MM.1S (cell line): ENCODE results near the gene MRPS14.

Experiments
- DNase-seq: peaks from one replicate; pipeline ENCODE4 v3.0.0-alpha.2; 2015
- H2AFZ ChIP-seq: fragments of 300-600 bp; sonication (generic); 2 replicates; pipeline ENCODE4 v1.6.0; 2016; ENCODE audit warnings: antibody characterized with exemption, low read length
- H3F3A ChIP-seq: fragments of 300-600 bp; sonication (generic); 2 replicates; pipeline ENCODE4 v1.6.1; 2016; ENCODE audit warnings: mild to moderate bottlenecking, antibody characterized with exemption, low read length, moderate library complexity, mixed read lengths; ENCODE audit not compliant: insufficient read depth
- H3K27ac ChIP-seq: fragments of 300-600 bp; sonication (generic); 2 replicates; pipeline ENCODE4 v1.5.1; 2016; ENCODE audit warnings: mild to moderate bottlenecking, low read length
- H3K27me3 ChIP-seq: fragments of 300-600 bp; sonication (generic); replicated peaks from 2 replicates; pipeline ENCODE4 v1.6.0; 2016; ENCODE audit warnings: low read length; ENCODE audit not compliant: insufficient read depth
- H3K36me3 ChIP-seq: fragments of 300-600 bp; sonication (generic); replicated peaks from 2 replicates; pipeline ENCODE4 v1.6.1; 2016; ENCODE audit warnings: mild to moderate bottlenecking, low read length, mixed read lengths; ENCODE audit not compliant: insufficient read depth
- H3K4me1 ChIP-seq: fragments of 300-600 bp; sonication (generic); 2 replicates; pipeline ENCODE4 v1.6.1; 2016; ENCODE audit warnings: low read length, mixed read lengths
- H3K4me2 ChIP-seq: fragments of 300-600 bp; sonication (generic); 2 replicates; pipeline ENCODE4 v1.6.0; 2016; ENCODE audit warnings: low read depth, low read length
- H3K4me3 ChIP-seq: fragments of 300-600 bp; sonication (generic); 2 replicates; pipeline ENCODE4 v1.5.1; 2016; ENCODE audit warnings: low read length, mixed read lengths
- H3K79me2 ChIP-seq: fragments of 300-600 bp; sonication (generic); 2 replicates; pipeline ENCODE4 v1.6.1; 2016; ENCODE audit warnings: mixed run types, low read length, mixed read lengths
- H3K9ac ChIP-seq: fragments of 300-600 bp; sonication (generic); 2 replicates; pipeline ENCODE4 v1.6.1; 2016; ENCODE audit warnings: low read length, mixed read lengths
- H3K9me2 ChIP-seq: fragments of 300-600 bp; sonication (generic); replicated peaks from 2 replicates; pipeline ENCODE4 v1.6.1; 2016; ENCODE audit warnings: mild to moderate bottlenecking, low read length, mixed read lengths; ENCODE audit not compliant: insufficient read depth
- H3K9me3 ChIP-seq: fragments of 300-600 bp; sonication (generic); replicated peaks from 2 replicates; pipeline ENCODE4 v1.6.1; 2016; ENCODE audit warnings: mild to moderate bottlenecking, low read length, mixed read lengths; ENCODE audit not compliant: insufficient read depth
- H4K20me1 ChIP-seq: fragments of 300-600 bp; sonication (generic); 2 replicates; pipeline ENCODE4 v1.6.1; 2016; ENCODE audit warnings: mild to moderate bottlenecking, low read length, moderate library complexity, mixed read lengths; ENCODE audit not compliant: insufficient read depth
- EZH2 ChIP-seq: fragments of 300-600 bp; sonication (generic); optimal IDR thresholded peaks from 2 replicates; pipeline ENCODE3; 2017; ENCODE audit warnings: low read depth, mild to moderate bottlenecking, antibody characterized with exemption, low read length, mixed read lengths
- EZH2phosphoT487 ChIP-seq: fragments of 300-600 bp; sonication (generic); IDR thresholded peaks from 2 replicates; pipeline ENCODE4 v1.6.1; 2018; ENCODE audit warnings: antibody characterized with exemption, low read length
- TF ChIP-seq, protein P1 (sequence below): fragments of 300-600 bp; sonication (generic); IDR thresholded peaks from 2 replicates; pipeline ENCODE4 v1.5.1; 2016; ENCODE audit warnings: antibody characterized with exemption, low read length, mixed read lengths

MRPS14 gene

DNA sequence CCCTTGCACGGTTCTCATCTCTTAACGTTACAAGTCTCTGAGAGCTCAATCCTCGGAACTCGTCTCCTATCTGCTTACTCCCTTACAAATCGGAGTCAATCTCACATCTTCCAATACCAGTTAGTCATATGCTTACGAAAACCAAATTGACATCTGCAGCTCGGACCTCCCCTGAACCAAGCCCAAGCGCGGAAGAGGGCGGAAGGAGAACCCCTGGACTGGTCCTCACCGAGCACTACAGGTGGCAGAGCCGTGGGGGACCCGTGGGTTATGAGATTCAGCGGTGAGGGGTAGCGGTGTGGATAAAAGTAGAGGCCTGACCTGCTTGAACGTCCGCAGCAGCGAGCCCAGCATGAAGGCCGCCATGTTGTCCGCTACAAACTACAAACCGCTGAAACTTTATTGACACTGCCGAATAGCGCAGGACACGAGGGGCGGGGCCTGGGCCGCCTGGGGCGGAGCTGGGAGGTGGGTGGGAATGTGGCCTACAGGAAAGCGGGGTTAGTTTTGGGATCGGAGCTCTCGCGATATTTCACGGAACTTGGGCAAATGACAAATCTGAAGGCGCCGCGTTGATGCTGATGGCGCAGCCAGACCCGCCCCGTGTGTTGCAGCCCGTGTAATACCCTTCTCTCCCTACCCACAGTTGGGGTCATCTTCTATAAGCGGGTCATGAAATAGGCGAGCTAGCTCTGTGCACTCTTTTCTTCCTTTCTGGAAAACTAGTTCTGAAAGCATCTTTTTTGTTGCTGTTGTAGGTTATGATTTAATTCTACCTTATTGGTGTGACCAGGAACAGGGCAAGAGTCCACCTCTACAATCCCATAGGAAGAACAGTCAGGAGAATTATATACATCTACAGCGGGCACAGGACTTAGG is at the start of gene MRPS14:
Gene MRPS14 (minus strand): TSS at position 383 of the 879 bp plus-strand sequence. CDS start 17 bp downstream, at position 366.
- peaks cover 4% of the 10 kb centered on the region; the same call in 1 of the 2 replicates for H3K4me1 ChIP-seq
- no peaks in the 10 kb centered on the region for H3K36me3 ChIP-seq
- H2AFZ ChIP-seq = peak within 1 kb of the TSS; percentile 87
- no peaks in the 10 kb centered on the region for H3K9me3 ChIP-seq
- H3F3A ChIP-seq = peaks cover 4% of the 10 kb centered on the region
- peak within 1 kb of the TSS; percentile 89 for H3K9ac ChIP-seq
- peak within 1 kb of the TSS; percentile 58; the same call in 1 of the 2 replicates for H3K27ac ChIP-seq
- H3K4me3 ChIP-seq = peak within 1 kb of the TSS; percentile 95
- DNase-seq = peak; percentile 100
- H3K4me2 ChIP-seq = peak within 1 kb of the TSS; percentile 84
- H4K20me1 ChIP-seq = no peaks in the 10 kb centered on the region
- no peaks in the 10 kb centered on the region for H3K9me2 ChIP-seq
- H3K27me3 ChIP-seq = no peaks in the 10 kb centered on the region
- TF ChIP-seq EZH2phosphoT487 (no peak), EZH2 (no peak)
- TF ChIP-seq, protein P1, sequence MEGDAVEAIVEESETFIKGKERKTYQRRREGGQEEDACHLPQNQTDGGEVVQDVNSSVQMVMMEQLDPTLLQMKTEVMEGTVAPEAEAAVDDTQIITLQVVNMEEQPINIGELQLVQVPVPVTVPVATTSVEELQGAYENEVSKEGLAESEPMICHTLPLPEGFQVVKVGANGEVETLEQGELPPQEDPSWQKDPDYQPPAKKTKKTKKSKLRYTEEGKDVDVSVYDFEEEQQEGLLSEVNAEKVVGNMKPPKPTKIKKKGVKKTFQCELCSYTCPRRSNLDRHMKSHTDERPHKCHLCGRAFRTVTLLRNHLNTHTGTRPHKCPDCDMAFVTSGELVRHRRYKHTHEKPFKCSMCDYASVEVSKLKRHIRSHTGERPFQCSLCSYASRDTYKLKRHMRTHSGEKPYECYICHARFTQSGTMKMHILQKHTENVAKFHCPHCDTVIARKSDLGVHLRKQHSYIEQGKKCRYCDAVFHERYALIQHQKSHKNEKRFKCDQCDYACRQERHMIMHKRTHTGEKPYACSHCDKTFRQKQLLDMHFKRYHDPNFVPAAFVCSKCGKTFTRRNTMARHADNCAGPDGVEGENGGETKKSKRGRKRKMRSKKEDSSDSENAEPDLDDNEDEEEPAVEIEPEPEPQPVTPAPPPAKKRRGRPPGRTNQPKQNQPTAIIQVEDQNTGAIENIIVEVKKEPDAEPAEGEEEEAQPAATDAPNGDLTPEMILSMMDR = no peak
- peaks cover 47% of the 10 kb centered on the region for H3K79me2 ChIP-seq

DNA sequence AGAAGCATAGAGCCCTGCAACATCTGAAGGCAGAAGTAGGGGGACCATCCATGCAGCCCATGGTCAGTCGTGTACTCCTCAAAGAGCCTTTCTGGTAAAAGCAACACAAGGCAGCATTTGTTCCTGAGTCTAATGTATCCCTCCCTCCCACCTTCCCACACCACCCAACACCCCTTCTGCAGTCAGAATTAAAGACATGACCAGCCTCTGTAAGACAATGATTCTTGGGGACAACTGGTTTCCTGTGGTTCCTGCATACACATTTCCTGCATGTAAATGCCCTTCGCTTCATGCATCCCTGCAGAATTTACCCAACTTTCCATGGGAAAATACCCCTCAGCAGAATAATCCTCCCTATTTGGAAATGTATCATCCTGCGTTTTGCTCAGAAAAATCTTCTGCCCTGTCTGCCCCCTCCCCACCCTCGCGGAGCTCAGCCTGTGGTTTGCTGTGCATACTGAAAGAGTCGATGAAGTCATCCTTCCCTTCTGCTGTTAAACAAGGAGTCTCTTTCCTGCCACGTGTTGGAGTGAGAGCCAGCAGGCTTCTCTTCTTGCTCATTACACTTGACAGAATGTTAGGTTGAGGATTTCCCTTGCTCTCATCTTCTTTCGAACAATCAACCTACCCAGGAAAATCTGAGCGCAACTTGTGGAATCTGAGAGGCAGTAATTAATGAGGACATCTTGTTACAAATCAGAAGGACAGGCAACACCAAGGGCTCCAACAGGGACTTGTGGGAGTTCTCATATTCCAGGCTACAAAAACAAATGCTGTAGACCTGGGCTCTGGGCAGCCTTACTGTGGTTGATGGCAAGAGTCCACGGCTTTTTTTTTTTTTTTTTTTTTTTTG is 49.1 kb upstream of the MRPS14 start:
- Histone ChIP-seq H3K36me3 (no peaks in the 10 kb centered on the region), H3K4me2 (peak overlapping the region; percentile 57), H3K4me3 (peak overlapping the region; percentile 29; the same call in 1 of the 2 replicates), H3K9ac (no peak overlapping the region), H2AFZ (peak overlapping the region; percentile 53), H3F3A (no peaks in the 10 kb centered on the region), H3K27ac (no peak overlapping the region), H3K9me3 (no peaks in the 10 kb centered on the region), H4K20me1 (no peaks in the 10 kb centered on the region), H3K4me1 (peaks cover 17% of the 10 kb centered on the region), H3K27me3 (no peaks in the 10 kb centered on the region), H3K9me2 (no peaks in the 10 kb centered on the region), H3K79me2 (no peaks in the 10 kb centered on the region)
- TF ChIP-seq EZH2phosphoT487 = no peak
- TF ChIP-seq EZH2 = no peak
- TF ChIP-seq, protein P1 = no peak
- peak; percentile 65 for DNase-seq

DNA sequence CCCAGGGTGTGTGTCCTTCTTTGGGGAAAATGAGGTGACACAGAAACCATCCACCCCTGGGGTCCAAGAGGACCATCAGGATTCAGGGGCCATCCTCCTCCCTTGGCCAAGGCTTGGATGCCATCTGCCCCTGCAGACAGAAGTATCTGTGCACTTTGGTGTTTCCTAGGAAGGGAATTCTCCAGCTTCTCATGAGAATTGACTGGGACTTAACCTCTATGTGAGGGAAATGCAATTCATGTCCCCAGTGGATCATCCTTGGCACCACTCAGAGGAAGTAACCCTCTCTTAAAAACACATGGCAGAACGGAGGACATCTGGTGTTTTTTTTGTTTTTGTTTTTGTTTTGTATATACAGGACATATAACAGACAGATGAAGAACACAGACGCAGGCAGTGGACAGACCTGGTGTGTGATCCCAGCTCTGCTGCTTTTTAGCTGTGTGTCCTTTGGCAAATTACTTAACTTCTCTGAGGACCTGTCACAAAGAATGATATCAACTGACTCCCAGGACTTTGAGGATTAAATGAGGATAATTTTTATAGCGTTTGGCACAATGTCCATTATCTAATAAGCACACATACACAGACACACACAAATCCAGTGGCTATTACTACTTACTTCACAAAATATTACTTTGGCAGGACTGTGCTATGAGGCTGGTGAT is 48.2 kb upstream of the MRPS14 start:
- Histone ChIP-seq H2AFZ (no peak overlapping the region), H4K20me1 (no peaks in the 10 kb centered on the region), H3K27me3 (no peaks in the 10 kb centered on the region), H3K4me2 (no peak overlapping the region), H3K36me3 (no peaks in the 10 kb centered on the region), H3K4me1 (peaks cover 17% of the 10 kb centered on the region), H3K9me3 (no peaks in the 10 kb centered on the region), H3K9ac (no peak overlapping the region), H3K9me2 (no peaks in the 10 kb centered on the region), H3K27ac (no peak overlapping the region), H3K79me2 (no peaks in the 10 kb centered on the region), H3F3A (no peaks in the 10 kb centered on the region), H3K4me3 (no peak overlapping the region)
- DNase-seq = no peak
- TF ChIP-seq, protein P1 = no peak
- TF ChIP-seq EZH2phosphoT487 (no peak), EZH2 (no peak)
